OCI-LY7 (cell line): ENCODE data around the gene ACSS3. TPM values are rescaled to one million over a fixed set of nuclear protein-coding genes. Genes with fewer than 3 reads are reported as not detected.

Experiments used
- BruUV-seq: library from RNA; stranded (reverse); fragments of 400-500 nt; replicated peaks from 2 replicates; lab custom pipeline; 2021; lab: Mats Ljungman, UMichigan
- CTCF ChIA-PET: fragments of 300-600 bp; sonication (Branson Sonifier 250); formaldehyde crosslinking; loops from one replicate; lab custom pipeline; 2022; ENCODE audit warnings: antibody characterized with exemption; ENCODE audit not compliant: unreplicated experiment; lab: Charles Lee
- POLR2A ChIA-PET: fragments of 300-600 bp; sonication (Branson Sonifier 250); formaldehyde crosslinking; loops from one replicate; lab custom pipeline; 2022; ENCODE audit warnings: antibody characterized with exemption; lab: Charles Lee
- DNase-seq: peaks from one replicate; pipeline ENCODE4 v3.0.0-alpha.2; 2015; ENCODE audit warnings: low spot score
- H2AFZ ChIP-seq: fragments of 200-600 bp; sonication (generic), shearing (Covaris generic); 2 replicates; pipeline ENCODE4 v1.6.1; 2014; ENCODE audit warnings: mild to moderate bottlenecking, antibody characterized with exemption, low read length, moderate library complexity
- H3K27ac ChIP-seq: fragments of 200-600 bp; sonication (generic); 2 replicates; pipeline ENCODE4 v1.5.1; 2014; ENCODE audit warnings: mixed run types, low read depth, mild to moderate bottlenecking, moderate library complexity, low read length, inconsistent platforms; ENCODE audit not compliant: poor library complexity, severe bottlenecking
- H3K36me3 ChIP-seq: fragments of 200-600 bp; sonication (generic); 2 replicates; pipeline ENCODE4 v1.6.1; 2014; ENCODE audit warnings: mild to moderate bottlenecking, antibody characterized with exemption, low read length, moderate library complexity, mixed read lengths; ENCODE audit not compliant: insufficient read depth
- H3K4me1 ChIP-seq: fragments of 200-600 bp; sonication (generic); 2 replicates; pipeline ENCODE4 v1.5.1; 2014; ENCODE audit warnings: mild to moderate bottlenecking, low read length; ENCODE audit not compliant: insufficient read depth, poor library complexity, severe bottlenecking
- H3K4me2 ChIP-seq: fragments of 200-600 bp; sonication (generic); 2 replicates; pipeline ENCODE4 v1.6.1; 2014; ENCODE audit warnings: mild to moderate bottlenecking, low read length
- H3K4me3 ChIP-seq: fragments of 200-600 bp; sonication (generic); 2 replicates; pipeline ENCODE4 v1.5.1; 2014; ENCODE audit warnings: mild to moderate bottlenecking, low read depth, low read length; ENCODE audit not compliant: poor library complexity, severe bottlenecking
- H3K79me2 ChIP-seq: fragments of 200-600 bp; sonication (generic); 2 replicates; pipeline ENCODE4 v1.6.1; 2016; ENCODE audit warnings: low read depth, mild to moderate bottlenecking, low read length, moderate library complexity, mixed read lengths; ENCODE audit not compliant: insufficient read depth
- H3K9me2 ChIP-seq: fragments of 200-600 bp; sonication (generic); 2 replicates; pipeline ENCODE4 v1.6.1; 2016; ENCODE audit warnings: mild to moderate bottlenecking, low read length, mixed read lengths; ENCODE audit not compliant: insufficient read depth
- H3K9me3 ChIP-seq: fragments of 200-600 bp; sonication (generic); 2 replicates; pipeline ENCODE4 v1.6.1; 2014; ENCODE audit warnings: mild to moderate bottlenecking, mixed run types, low read length, mixed read lengths
- H4K20me1 ChIP-seq: fragments of 200-600 bp; sonication (generic); 2 replicates; pipeline ENCODE4 v1.6.1; 2014; ENCODE audit warnings: mild to moderate bottlenecking, antibody characterized with exemption, low read length, moderate library complexity, mixed read lengths; ENCODE audit not compliant: insufficient read depth
- CTCF ChIP-seq: fragments of 200-600 bp; sonication (generic); conservative IDR thresholded peaks from 2 replicates; pipeline ENCODE4 v1.5.1; 2014; ENCODE audit warnings: mild to moderate bottlenecking, antibody characterized with exemption, low read length, moderate library complexity, mixed read lengths
- EZH2phosphoT487 ChIP-seq: fragments of 200-600 bp; sonication (generic); IDR thresholded peaks from 2 replicates; pipeline ENCODE4 v1.6.1; 2018; ENCODE audit warnings: low read depth, borderline replicate concordance, mild to moderate bottlenecking, mixed run types, antibody characterized with exemption, low read length, moderate library complexity, mixed read lengths
- intact Hi-C: fragments of 100-400 bp; cut with micrococcal nuclease; formaldehyde crosslinking; loops from one replicate; pipeline ENCODE4 v1.10.0; 2022; ENCODE audit not compliant: unreplicated experiment
- total RNA-seq, 2 experiments: library from RNA; depleted of rRNA in 1 of 2; stranded (reverse); fragments of >200 nt in 1 of 2; shearing (Covaris generic) in 1 of 2; gene quantifications; 2 replicates each; pipeline ENCODE4 v1.2.3, GENCODE V29; 2014 to 2022

Gene ACSS3
- total RNA-seq, 2 experiments from 2014 or later: not detected

GRCh38 chr12:81294325-81295190 is 216.7 kb downstream of the ACSS3 start:
- H3K9me2 ChIP-seq: no peaks in the 10 kb centered on the region
- no peak overlapping the region for H2AFZ ChIP-seq
- no peaks in the 10 kb centered on the region for H3K4me1 ChIP-seq
- no peak for DNase-seq
- POLR2A ChIA-PET: no interaction called here
- no peaks in the 10 kb centered on the region for H4K20me1 ChIP-seq
- no peaks in the 10 kb centered on the region for H3K36me3 ChIP-seq
- intact Hi-C loops: no loop called here
- no peaks in the 10 kb centered on the region for H3K9me3 ChIP-seq
- TF ChIP-seq CTCF (no peak), EZH2phosphoT487 (no peak)
- CTCF ChIA-PET: no interaction called here
- no peak overlapping the region for H3K27ac ChIP-seq
- BruUV-seq: no TSS peak
- no peak overlapping the region for H3K4me3 ChIP-seq
- no peak overlapping the region for H3K4me2 ChIP-seq
- no peaks in the 10 kb centered on the region for H3K79me2 ChIP-seq

- TF ChIP-seq CTCF (no peak), EZH2phosphoT487 (no peak)
- no peaks in the 10 kb centered on the region for H3K79me2 ChIP-seq
- H3K9me3 ChIP-seq: no peaks in the 10 kb centered on the region
- no peaks in the 10 kb centered on the region for H4K20me1 ChIP-seq
- no peaks in the 10 kb centered on the region for H3K4me1 ChIP-seq
- no peaks in the 10 kb centered on the region for H3K36me3 ChIP-seq
- no peak overlapping the region for H3K4me2 ChIP-seq
- intact Hi-C loops: no loop called here
- H2AFZ ChIP-seq: no peak overlapping the region
- no peak for DNase-seq
- no peaks in the 10 kb centered on the region for H3K9me2 ChIP-seq
- H3K4me3 ChIP-seq: no peak overlapping the region
- ChIA-PET POLR2A (no interaction called here), CTCF (no interaction called here)
- no TSS peak for BruUV-seq
- H3K27ac ChIP-seq: no peak overlapping the region
These were observed 217.4 kb downstream of the ACSS3 start for GRCh38 chr12:81295251-81295650.
